Measurements from ENCODE around the gene AFAP1. TPM values are rescaled to one million over a fixed set of nuclear protein-coding genes. Genes with fewer than 3 reads are reported as not detected.

The AFAP1 gene
- total RNA-seq, 2 experiments from 2014 or later, result not detected

- Histone ChIP-seq H3K79me2 (ENCODE audit: insufficient read depth, low read depth, low read length) (no peaks in the 10 kb centered on the region), H3K9me3 (ENCODE audit: low read length) (no peaks in the 10 kb centered on the region), H3K4me3 (ENCODE audit: low read depth, low read length, poor library complexity, severe bottlenecking) (no peak overlapping the region), H3K4me1 (ENCODE audit: insufficient read depth, low read length, poor library complexity, severe bottlenecking) (peaks cover 8% of the 10 kb centered on the region), H2AFZ (ENCODE audit: low read length) (no peak overlapping the region), H3K4me2 (ENCODE audit: low read length) (no peak overlapping the region), H3K9me2 (ENCODE audit: insufficient read depth, low read length) (no peaks in the 10 kb centered on the region), H3K36me3 (ENCODE audit: insufficient read depth, low read length) (no peaks in the 10 kb centered on the region), H4K20me1 (ENCODE audit: insufficient read depth, low read length) (no peaks in the 10 kb centered on the region), H3K27ac (ENCODE audit: low read depth, low read length, poor library complexity, severe bottlenecking) (no peak overlapping the region)
- CTCF ChIA-PET (ENCODE audit: unreplicated experiment), result interaction anchor here (0.5 kb wide), 1 partner anchor 659 kb away, joined by 4 read pairs; no protein-coding TSS in a partner anchor
- POLR2A ChIA-PET, result no interaction called here
- DNase-seq (ENCODE audit: low spot score), result no peak
- no TSS peak for BruUV-seq (replicated peaks)
- TF ChIP-seq EZH2phosphoT487 (IDR thresholded peaks at IDR 0.05; ENCODE audit: borderline replicate concordance, low read depth, low read length), result no peak
- TF ChIP-seq CTCF (conservative IDR thresholded peaks at IDR 0.05; ENCODE audit: low read length), result no peak
- intact Hi-C loops (cut with micrococcal nuclease; ENCODE audit: unreplicated experiment), result loop anchor here (1.0 kb wide), 1 partner anchor 41 kb away; no protein-coding TSS in a partner anchor
These were observed 178.3 kb downstream of the AFAP1 start for GRCh38 chr4:7761312-7761711.

GRCh38 chr4:7760706-7761105 is 179.0 kb downstream of the AFAP1 start:
- Histone ChIP-seq H4K20me1 (ENCODE audit: insufficient read depth, low read length) (no peaks in the 10 kb centered on the region), H3K79me2 (ENCODE audit: insufficient read depth, low read depth, low read length) (no peaks in the 10 kb centered on the region), H3K4me3 (ENCODE audit: low read depth, low read length, poor library complexity, severe bottlenecking) (no peak overlapping the region), H3K4me2 (ENCODE audit: low read length) (no peak overlapping the region), H3K36me3 (ENCODE audit: insufficient read depth, low read length) (no peaks in the 10 kb centered on the region), H3K9me2 (ENCODE audit: insufficient read depth, low read length) (no peaks in the 10 kb centered on the region), H3K9me3 (ENCODE audit: low read length) (no peaks in the 10 kb centered on the region), H3K4me1 (ENCODE audit: insufficient read depth, low read length, poor library complexity, severe bottlenecking) (peaks cover 8% of the 10 kb centered on the region), H2AFZ (ENCODE audit: low read length) (no peak overlapping the region), H3K27ac (ENCODE audit: low read depth, low read length, poor library complexity, severe bottlenecking) (no peak overlapping the region)
- ChIA-PET CTCF (ENCODE audit: unreplicated experiment) (no interaction called here), POLR2A (no interaction called here)
- intact Hi-C loops (cut with micrococcal nuclease; ENCODE audit: unreplicated experiment), result loop anchor here (1.0 kb wide), 1 partner anchor 42 kb away; no protein-coding TSS in a partner anchor
- TF ChIP-seq EZH2phosphoT487 (IDR thresholded peaks at IDR 0.05; ENCODE audit: borderline replicate concordance, low read depth, low read length) (no peak), CTCF (conservative IDR thresholded peaks at IDR 0.05; ENCODE audit: low read length) (no peak)
- DNase-seq (ENCODE audit: low spot score), result no peak
- no TSS peak for BruUV-seq (replicated peaks)

- Histone ChIP-seq H3K4me1 (ENCODE audit: insufficient read depth, low read length, poor library complexity, severe bottlenecking) (peaks cover 8% of the 10 kb centered on the region), H3K27ac (ENCODE audit: low read depth, low read length, poor library complexity, severe bottlenecking) (no peak overlapping the region), H2AFZ (ENCODE audit: low read length) (no peak overlapping the region), H3K9me2 (ENCODE audit: insufficient read depth, low read length) (no peaks in the 10 kb centered on the region), H3K36me3 (ENCODE audit: insufficient read depth, low read length) (no peaks in the 10 kb centered on the region), H3K9me3 (ENCODE audit: low read length) (no peaks in the 10 kb centered on the region), H3K4me2 (ENCODE audit: low read length) (no peak overlapping the region), H4K20me1 (ENCODE audit: insufficient read depth, low read length) (no peaks in the 10 kb centered on the region), H3K4me3 (ENCODE audit: low read depth, low read length, poor library complexity, severe bottlenecking) (no peak overlapping the region), H3K79me2 (ENCODE audit: insufficient read depth, low read depth, low read length) (no peaks in the 10 kb centered on the region)
- POLR2A ChIA-PET, result interaction anchor here (0.6 kb wide), 1 partner anchor 14 kb away, joined by 3 read pairs; no protein-coding TSS in a partner anchor
- no peak for DNase-seq (ENCODE audit: low spot score)
- TF ChIP-seq EZH2phosphoT487 (IDR thresholded peaks at IDR 0.05; ENCODE audit: borderline replicate concordance, low read depth, low read length), result no peak
- no peak for TF ChIP-seq CTCF (conservative IDR thresholded peaks at IDR 0.05; ENCODE audit: low read length)
- no TSS peak for BruUV-seq (replicated peaks)
- CTCF ChIA-PET (ENCODE audit: unreplicated experiment), result no interaction called here
- intact Hi-C loops (cut with micrococcal nuclease; ENCODE audit: unreplicated experiment), result no loop called here
These were observed 179.4 kb downstream of the AFAP1 start for GRCh38 chr4:7760228-7760627.
